H1 (cell line): ENCODE measurements around the gene TBC1D17.

Experiments used
- ASH2L ChIP-seq: fragments of 200-600, 300-600 bp; sonication (generic); IDR thresholded peaks from one replicate; pipeline ENCODE4 v1.7.1; 2017; ENCODE audit warnings: low read length
- EZH2 ChIP-seq: fragments of 200-600 bp; sonication (generic); IDR thresholded peaks from 2 replicates; pipeline ENCODE4 v1.7.1; 2012; ENCODE audit warnings: low read depth, mild to moderate bottlenecking, moderate library complexity, low read length, inconsistent platforms; ENCODE audit not compliant: severe bottlenecking
- MAX ChIP-seq: IDR thresholded peaks from 2 replicates; pipeline ENCODE4 v1.6.1; 2012; ENCODE audit warnings: inconsistent platforms
- POLR2A ChIP-seq, 2 experiments: IDR thresholded peaks; 1 replicate in 1 of 2; 2 replicates in 1 of 2; pipeline ENCODE4 v1.6.1; 2011; ENCODE audit warnings: low read depth in 2 of 2, low read length in 2 of 2, mild to moderate bottlenecking in 2 of 2; ENCODE audit errors: control extremely low read depth in 1 of 2
- TF ChIP-seq, protein P1 (sequence below), 3 experiments: IDR thresholded peaks; 1 replicate in 2 of 3; 2 replicates in 1 of 3; pipeline versions ENCODE4 v1.5.1 to v1.6.1; 2011; ENCODE audit warnings: low read length in 3 of 3, mild to moderate bottlenecking in 3 of 3, inconsistent platforms in 2 of 3, low read depth in 1 of 3, moderate library complexity in 1 of 3; ENCODE audit not compliant: insufficient read depth in 1 of 3; ENCODE audit errors: control extremely low read depth in 1 of 3
- TF ChIP-seq, protein P2 (sequence below): IDR thresholded peaks from 2 replicates; pipeline ENCODE4 v1.6.1; 2012; ENCODE audit warnings: inconsistent platforms
- TF ChIP-seq, protein P3 (sequence below): IDR thresholded peaks from 2 replicates; pipeline ENCODE4 v1.6.1; 2012; ENCODE audit warnings: low read length, inconsistent platforms

- TF ChIP-seq MAX (no peak), ASH2L (no peak), POLR2A (IDR thresholded peaks at IDR 0.05; ENCODE audit: control extremely low read depth in 1 of 2, low read depth in 2 of 2, low read length in 2 of 2) (no peak), EZH2 (no peak)
- TF ChIP-seq, protein P1, sequence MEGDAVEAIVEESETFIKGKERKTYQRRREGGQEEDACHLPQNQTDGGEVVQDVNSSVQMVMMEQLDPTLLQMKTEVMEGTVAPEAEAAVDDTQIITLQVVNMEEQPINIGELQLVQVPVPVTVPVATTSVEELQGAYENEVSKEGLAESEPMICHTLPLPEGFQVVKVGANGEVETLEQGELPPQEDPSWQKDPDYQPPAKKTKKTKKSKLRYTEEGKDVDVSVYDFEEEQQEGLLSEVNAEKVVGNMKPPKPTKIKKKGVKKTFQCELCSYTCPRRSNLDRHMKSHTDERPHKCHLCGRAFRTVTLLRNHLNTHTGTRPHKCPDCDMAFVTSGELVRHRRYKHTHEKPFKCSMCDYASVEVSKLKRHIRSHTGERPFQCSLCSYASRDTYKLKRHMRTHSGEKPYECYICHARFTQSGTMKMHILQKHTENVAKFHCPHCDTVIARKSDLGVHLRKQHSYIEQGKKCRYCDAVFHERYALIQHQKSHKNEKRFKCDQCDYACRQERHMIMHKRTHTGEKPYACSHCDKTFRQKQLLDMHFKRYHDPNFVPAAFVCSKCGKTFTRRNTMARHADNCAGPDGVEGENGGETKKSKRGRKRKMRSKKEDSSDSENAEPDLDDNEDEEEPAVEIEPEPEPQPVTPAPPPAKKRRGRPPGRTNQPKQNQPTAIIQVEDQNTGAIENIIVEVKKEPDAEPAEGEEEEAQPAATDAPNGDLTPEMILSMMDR (IDR thresholded peaks at IDR 0.05; ENCODE audit: control extremely low read depth in 1 of 3, insufficient read depth in 1 of 3, low read depth in 1 of 3, low read length in 3 of 3), result peak; percentile 50 to 72 (median 60)
- TF ChIP-seq, protein P2, sequence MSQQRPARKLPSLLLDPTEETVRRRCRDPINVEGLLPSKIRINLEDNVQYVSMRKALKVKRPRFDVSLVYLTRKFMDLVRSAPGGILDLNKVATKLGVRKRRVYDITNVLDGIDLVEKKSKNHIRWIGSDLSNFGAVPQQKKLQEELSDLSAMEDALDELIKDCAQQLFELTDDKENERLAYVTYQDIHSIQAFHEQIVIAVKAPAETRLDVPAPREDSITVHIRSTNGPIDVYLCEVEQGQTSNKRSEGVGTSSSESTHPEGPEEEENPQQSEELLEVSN, result no peak
- TF ChIP-seq, protein P3, sequence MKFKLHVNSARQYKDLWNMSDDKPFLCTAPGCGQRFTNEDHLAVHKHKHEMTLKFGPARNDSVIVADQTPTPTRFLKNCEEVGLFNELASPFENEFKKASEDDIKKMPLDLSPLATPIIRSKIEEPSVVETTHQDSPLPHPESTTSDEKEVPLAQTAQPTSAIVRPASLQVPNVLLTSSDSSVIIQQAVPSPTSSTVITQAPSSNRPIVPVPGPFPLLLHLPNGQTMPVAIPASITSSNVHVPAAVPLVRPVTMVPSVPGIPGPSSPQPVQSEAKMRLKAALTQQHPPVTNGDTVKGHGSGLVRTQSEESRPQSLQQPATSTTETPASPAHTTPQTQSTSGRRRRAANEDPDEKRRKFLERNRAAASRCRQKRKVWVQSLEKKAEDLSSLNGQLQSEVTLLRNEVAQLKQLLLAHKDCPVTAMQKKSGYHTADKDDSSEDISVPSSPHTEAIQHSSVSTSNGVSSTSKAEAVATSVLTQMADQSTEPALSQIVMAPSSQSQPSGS, result no peak
These were observed 39.6 kb downstream of the TBC1D17 start for GRCh38 chr19:49916839-49917733.
